Measurements from ENCODE around the gene PCGF3.
A peak's percentile ranks its signal among the peaks of the same experiment; 100 is the strongest.
"Not testable (repeated sequence)": the region's sequence is repeated elsewhere in the genome, so short reads cannot be mapped to it uniquely, and the experiment has no call there.

PCGF3 gene

DNA sequence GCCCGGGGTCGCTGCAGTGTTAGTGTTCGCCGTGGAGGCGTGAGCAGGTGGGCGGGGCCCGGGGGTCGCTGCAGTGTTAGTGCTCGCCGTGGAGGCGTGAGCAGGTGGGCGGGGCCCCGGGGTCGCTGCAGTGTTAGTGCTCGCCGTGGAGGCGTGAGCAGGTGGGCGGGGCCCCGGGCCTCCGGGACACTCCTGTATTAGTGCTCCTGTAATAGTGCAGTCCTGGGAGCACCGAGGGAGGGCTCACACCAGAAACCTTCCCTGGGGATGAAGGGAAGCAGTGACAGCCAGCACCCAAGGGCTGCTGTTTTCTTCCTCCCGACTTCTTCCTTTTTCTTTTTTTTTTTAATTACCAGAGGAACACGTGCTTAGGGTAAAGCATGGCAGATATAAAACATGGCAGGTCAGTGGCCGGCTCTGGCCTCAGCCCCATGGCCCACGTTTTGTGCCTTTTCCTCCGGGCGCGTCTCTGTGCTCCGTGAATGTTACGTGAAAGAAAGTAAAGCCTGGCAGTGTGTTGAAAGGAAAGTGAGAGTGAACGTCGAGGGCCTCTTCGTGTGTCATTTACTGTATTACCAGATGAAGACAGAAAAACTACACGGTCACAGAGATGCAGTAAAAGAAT is 42.0 kb downstream of the PCGF3 start:
- H3K4me3 ChIP-seq (ENCODE audit: low read depth, low read length): no peak overlapping the region
- TF ChIP-seq, protein P1, sequence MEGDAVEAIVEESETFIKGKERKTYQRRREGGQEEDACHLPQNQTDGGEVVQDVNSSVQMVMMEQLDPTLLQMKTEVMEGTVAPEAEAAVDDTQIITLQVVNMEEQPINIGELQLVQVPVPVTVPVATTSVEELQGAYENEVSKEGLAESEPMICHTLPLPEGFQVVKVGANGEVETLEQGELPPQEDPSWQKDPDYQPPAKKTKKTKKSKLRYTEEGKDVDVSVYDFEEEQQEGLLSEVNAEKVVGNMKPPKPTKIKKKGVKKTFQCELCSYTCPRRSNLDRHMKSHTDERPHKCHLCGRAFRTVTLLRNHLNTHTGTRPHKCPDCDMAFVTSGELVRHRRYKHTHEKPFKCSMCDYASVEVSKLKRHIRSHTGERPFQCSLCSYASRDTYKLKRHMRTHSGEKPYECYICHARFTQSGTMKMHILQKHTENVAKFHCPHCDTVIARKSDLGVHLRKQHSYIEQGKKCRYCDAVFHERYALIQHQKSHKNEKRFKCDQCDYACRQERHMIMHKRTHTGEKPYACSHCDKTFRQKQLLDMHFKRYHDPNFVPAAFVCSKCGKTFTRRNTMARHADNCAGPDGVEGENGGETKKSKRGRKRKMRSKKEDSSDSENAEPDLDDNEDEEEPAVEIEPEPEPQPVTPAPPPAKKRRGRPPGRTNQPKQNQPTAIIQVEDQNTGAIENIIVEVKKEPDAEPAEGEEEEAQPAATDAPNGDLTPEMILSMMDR (IDR thresholded peaks at IDR 0.05; ENCODE audit: low read depth, low read length): no peak
- in situ Hi-C loops (cut with HindIII; ENCODE audit: low sequenced_read_pairs): no loop called here
- DNase-seq (ENCODE audit: low read depth, low spot score): no peak

DNA sequence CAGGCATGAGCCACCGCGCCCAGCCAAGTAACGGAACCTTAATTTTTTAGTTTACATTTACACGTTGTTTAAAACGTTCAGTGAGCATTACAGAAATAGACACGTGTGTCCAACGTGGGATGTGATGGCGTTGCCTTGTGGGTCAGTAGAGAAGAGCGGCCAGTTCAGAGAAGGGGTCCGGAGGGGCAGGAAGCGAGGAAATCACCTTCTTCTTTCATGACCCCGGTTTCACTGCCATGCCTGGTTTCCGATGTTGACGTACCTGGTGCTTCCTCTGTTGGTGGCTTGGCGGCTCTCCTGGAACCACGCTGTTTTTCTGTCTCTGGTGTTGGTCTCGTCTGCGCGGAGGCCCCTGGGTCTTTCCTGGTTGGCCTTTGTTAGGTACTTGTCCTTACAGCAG is 42.8 kb downstream of the PCGF3 start:
- in situ Hi-C loops (cut with HindIII; ENCODE audit: low sequenced_read_pairs): no loop called here
- TF ChIP-seq, protein P1 (IDR thresholded peaks at IDR 0.05; ENCODE audit: low read depth, low read length): no peak
- H3K4me3 ChIP-seq (ENCODE audit: low read depth, low read length): no peak overlapping the region
- DNase-seq (ENCODE audit: low read depth, low spot score): no peak

DNA sequence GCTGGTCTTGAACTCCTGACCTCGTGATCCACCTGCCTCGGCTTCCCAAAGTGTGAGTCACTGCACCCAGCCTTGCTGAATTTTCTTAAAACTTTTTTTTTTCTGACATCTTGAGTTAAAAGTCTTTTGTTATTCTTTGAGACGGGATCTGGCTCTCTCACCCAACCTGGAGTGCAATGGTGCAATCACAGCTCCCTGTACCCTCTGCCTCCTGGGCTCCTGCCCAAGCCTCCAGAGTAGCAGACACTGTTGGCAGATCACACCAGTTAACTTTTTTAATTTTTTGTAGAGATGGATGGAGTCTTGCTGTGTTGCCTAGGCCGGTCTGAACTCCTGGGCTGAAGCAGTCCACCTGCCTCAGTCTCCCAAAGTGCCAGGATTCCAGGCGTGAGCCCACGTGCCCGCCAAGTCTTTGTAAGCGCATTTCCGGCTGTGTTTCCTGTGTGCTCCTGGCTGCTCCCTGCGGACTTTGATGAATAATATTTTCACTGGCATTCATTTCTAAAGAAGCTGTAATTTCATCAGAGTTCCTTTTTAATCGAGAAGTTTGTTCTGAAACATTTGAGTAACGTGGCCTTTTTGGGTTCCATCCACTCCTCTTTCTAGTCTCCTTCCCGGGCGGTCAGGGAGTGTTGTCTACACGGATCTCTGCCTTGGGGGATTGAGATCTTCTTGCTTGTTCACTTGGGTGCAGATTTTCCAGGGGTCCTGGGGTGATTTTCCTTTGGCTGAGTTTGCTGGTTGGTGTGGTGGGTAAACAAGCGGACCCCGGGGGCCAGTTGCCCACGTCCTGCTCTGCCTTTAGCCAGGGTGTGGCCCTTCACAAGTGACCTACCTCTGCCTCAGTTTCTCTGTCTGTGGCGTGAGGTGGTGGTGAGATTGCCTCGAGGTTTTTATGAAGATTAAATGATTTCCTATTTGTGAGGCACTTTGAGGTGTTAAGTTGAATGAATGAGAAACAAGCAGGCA is 44.4 kb downstream of the PCGF3 start:
- no peak overlapping the region for H3K4me3 ChIP-seq (ENCODE audit: low read depth, low read length)
- TF ChIP-seq, protein P1 (IDR thresholded peaks at IDR 0.05; ENCODE audit: low read depth, low read length): no peak
- peak; percentile 77 for DNase-seq (ENCODE audit: low read depth, low spot score)
- in situ Hi-C loops (cut with HindIII; ENCODE audit: low sequenced_read_pairs): no loop called here

DNA sequence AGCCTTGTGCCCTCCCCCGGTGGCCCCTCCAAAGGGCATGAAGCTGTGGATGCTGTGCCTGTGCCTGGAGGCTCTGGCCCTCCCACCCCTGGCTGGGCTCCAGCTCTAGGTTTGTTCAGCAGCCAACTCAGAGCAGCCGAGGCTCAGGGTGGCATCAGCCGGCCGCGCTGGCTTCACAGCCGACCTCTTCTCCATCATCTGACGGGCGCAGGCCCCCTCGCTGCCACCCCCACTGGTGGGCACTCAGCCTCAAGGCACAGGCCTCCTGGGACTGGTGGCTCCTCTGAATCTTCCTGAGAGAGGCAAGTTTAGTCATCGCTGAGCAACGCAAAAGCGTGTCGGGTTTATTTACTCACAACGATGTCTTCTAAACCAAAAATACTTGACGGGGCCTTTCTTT is 46.0 kb downstream of the PCGF3 start:
- peak; percentile 46 for DNase-seq (ENCODE audit: low read depth, low spot score)
- in situ Hi-C loops (cut with HindIII; ENCODE audit: low sequenced_read_pairs): no loop called here
- TF ChIP-seq, protein P1 (IDR thresholded peaks at IDR 0.05; ENCODE audit: low read depth, low read length): no peak
- no peak overlapping the region for H3K4me3 ChIP-seq (ENCODE audit: low read depth, low read length)

DNA sequence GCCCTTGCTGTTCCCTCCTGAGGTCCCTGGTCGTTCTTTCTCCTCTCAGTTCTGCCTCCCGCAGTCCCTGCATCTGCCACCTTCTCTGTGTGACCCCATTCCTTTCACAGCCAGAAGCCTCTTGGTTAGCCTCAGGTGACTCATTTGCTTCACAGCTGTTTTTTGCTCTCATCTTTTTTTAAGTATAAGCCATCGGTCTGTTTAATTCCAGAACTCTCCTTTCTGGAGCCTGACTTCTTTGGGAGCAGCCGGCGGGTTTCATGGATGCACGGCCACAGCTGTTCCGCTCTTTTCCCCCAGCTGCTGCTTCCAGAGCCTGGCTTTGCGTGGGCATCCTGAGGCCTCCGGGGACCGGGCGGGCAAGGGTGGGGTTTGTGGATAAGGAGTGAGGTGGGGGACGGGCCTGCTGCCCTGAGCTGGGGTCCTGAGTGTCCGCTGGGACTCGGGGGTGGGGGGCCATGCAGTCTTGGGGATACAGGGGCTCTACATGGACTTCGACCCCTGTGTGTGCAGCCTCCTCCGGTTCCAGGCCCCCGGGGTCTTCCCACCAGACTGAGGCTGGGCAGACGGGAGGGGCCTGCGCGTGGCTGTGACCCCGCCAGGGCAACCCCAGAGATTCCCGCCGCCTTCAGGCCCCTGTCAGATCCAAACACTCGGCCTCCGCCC is 46.7 kb downstream of the PCGF3 start:
- TF ChIP-seq, protein P1 (IDR thresholded peaks at IDR 0.05; ENCODE audit: low read depth, low read length): no peak
- no peak overlapping the region for H3K4me3 ChIP-seq (ENCODE audit: low read depth, low read length)
- DNase-seq (ENCODE audit: low read depth, low spot score): peak; percentile 44
- in situ Hi-C loops (cut with HindIII; ENCODE audit: low sequenced_read_pairs): no loop called here

DNA sequence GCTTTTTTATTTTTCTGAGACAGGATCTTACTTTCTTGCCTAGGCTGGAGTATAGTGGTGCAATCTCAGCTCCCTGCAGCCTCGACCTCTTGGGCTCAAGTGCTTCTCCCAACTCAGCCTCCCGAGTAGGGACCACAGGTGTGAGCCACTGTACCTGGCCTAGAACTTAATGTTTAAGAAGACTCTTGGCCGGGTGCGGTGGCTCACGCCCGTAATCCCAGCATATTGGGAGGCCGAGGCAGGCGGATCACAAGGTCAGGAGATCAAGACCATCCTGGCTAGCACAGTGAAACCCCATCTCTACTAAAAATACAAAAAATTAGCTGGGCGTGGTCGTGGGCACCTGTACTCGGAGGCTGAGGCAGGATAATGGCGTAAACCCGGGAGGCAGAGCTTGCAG is 47.6 kb downstream of the PCGF3 start:
- DNase-seq (ENCODE audit: low read depth, low spot score); in situ Hi-C loops (cut with HindIII; ENCODE audit: low sequenced_read_pairs); H3K4me3 ChIP-seq (ENCODE audit: low read depth, low read length): not testable (repeated sequence)
